ENCODE results near the gene NHLRC4. TPM values are rescaled to one million over a fixed set of nuclear protein-coding genes. Genes with fewer than 3 reads are reported as not detected.

NHLRC4 gene
- polyA plus RNA-seq, 1 donor: 4.7 TPM

DNA sequence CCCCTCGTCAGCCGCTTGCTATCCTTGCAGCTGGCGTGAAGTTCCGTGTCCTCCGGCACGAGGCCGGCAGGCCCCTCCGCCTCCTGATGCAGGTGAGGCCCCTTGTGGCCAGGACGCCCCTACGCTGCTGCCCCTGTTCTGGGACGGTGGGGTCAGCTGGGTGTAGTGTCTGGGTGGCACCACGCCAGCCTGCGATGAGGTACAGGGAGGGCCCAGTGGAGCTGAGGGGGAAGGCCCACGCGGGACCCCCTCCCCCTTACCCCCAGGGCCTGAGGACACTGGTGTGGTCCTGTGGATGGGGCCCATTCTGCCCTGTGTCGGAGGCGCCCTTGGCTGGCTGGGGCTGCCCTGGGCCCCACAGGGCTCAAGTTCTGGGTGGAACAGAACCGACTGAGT, 15.4 kb downstream of the NHLRC4 start:
- no peak for DNase-seq

DNA sequence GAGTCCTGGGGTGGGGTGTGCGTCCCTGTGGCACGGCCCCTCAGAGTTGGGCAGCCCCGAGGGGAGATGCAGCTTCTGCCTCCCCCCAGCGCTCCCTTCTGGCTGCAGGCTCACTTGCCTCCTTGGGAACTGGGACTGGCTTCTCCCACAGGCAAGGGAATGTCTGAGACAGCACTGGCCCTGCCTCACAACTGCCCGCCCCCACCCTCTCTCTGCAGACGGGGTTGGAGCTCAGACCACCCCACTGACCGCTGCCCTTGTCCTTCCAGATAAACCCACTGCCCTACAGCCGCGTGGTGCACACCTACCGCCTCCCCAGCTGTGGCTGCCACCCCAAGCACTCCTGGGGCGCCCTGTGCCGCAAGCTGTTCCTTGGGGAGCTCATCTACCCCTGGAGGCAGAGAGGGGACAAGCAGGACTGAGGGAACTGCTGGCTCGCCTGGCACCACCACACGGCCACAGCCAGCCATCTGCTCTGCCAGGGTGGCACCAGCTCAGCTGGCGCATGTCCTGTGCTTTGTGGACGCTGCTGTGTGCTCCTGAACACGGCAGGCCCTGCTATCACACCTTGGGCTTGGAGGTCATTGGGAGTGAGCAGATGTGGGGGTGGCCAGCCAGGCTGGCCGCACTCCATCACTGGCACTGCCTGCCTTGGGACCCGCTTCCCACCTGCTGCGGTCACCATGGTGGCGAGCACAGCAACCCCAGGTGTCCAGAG, 16.0 kb downstream of the NHLRC4 start:
- DNase-seq: no peak

DNA sequence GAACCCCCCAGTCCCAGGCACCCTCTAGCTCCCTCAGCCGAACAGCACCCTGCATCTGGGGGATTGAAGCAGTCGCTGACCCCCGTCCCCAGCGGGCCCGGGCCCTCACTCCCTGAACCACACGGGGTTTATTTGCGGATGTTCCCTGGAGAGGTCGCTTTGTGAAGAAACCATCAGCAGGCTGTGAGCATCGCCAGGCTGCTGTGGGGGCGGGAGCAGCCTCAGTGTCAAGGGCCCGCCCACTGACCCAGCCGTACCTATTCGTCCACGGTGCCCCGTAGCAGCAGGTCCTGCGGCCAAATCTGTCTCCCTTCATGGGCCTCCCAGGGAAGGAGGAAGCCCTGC, 16.6 kb downstream of the NHLRC4 start:
- DNase-seq: no peak

DNA sequence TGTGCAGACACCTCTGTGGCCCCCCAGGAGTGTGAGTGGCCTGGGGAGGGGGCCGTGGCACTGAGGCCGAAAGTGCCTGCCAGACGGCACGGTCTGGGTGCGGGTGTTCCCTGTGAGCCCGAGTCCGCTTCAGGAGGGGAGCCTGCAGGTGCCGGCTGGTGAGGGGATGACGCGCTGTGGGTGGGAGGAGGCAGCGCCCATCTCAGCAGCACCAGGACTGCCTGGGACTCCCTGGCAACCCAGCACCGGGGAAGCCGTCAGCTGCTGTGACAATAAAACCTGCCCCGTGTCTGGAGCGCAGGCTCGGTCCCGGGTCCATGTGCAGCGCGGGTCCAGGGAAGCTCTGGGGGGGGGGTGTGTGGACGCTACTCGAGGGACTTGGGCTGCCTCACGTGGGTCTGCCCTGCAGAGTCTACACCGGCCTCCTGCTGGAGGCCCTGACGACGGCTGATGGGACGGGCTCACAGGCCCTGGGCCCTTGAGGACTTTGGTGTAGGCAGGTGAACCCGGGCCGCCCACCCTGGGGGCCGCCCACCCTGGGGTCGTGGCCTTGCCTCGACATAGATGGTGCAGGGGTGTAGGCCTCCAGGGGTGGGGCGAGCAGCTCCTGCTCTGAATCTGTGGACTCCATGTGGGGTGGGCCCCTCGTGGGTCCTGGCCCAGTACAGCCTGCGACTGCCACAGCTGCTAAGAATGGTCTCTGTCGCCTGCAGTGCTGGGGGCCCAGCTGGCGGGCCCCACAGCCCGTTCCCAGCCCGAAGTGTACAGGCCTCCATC, 17.2 kb downstream of the NHLRC4 start:
- DNase-seq: no peak

DNA sequence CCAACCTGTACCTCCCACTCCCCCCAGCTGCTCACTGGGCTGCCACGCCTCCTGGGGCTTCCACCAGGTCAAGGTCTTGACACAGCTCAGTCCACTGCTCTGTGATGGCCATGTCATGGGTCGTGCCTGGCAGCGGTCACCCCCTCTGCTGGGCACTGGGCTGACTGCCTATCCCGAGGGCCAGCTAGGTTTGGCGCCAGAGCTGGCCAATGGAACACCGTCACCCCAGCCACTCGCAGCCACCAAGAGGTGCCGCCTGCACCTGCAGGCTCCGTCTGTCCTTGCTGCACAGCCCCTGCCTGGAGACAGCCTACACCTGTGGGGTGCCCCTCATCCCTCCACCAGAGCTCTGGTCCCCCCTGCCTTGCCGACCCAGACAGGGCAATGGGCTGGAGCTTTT, 18.5 kb downstream of the NHLRC4 start:
- no peak for DNase-seq

DNA sequence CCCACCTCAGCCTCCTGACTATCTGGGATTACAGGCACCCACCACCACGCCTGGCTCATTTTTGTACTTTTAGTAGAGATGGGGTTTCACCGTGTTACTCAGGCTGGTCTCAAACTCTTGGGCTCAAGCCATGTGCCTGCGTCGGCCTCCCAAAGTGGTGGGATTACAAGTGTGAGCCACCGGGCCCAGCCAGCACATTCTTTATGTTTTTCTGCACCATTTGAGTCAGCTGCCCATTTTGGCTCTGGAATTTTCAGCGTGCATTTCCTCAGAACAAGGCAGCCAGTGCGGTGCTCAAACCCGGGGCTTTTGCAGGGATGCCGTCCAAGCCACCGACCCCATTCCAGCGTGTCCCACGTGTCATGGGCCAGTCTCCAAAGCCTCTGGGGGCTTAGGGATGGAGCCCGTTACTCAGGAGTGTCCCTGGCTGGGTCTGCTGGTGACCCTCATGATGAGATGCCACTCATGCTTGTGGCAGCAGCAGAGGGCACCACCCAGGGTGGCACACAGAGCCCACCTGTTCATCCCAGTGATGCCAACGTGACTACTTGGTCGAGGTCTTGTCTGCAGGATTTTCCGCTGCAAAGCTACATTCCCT, 19.3 kb downstream of the NHLRC4 start:
- no peak for DNase-seq

DNA sequence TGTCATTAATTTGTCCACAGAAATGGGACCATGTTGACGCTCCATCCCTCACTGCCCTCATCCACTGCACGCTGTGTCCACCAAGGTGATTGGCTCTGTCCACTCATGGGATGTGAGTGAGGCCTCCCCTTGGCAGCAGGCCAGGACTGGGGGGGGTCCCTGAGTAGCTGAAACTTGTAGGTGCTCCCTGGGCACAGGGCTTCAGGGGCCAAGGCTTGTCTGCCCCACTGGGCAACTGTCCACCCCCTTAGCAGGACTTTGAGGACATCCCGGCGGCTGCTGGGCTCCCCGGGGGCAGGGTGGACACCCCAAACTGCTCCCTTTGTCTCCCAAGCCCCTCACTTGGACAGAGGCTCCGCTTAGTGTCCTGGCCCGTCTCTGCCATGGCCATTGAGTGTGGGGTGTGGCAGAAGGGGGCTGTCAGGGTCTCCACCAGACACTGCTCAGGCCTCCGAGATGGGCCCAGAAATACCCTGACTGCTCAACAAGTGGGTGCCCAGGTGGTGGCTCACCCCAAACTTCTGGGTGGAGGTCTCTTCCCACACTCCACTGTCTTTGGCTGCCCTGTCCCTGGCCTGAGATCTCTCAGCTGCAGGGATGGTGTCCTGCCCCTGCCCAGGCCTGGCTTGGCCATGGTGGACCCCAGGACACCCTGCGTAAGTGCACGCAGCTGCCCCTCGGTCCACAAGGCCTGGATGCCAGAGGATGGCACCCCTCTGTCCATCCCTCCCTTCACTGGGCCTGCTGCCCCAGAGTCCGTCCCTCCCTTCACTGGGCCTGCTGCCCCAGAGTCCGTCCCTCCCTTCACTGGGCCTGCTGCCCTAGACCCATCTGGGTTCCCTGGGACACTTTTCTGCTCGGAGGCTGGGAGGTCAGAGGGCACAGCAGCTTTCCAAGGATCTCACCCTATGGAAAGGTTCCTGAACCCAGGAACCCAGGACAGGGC, 20.1 kb downstream of the NHLRC4 start:
- DNase-seq: no peak

DNA sequence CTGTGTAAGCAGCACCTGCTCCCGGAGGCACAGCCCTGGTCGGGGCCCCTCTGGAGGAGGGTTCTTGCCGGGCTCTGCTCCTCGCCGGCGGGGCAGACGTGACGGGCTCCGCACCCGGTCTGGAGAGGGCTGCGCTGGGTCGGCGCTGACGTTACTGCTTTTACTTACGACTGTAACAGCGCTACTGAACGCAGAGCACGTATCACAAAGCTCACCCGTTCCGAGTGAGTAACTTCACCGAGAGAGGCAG, 21.8 kb downstream of the NHLRC4 start:
- no peak for DNase-seq

DNA sequence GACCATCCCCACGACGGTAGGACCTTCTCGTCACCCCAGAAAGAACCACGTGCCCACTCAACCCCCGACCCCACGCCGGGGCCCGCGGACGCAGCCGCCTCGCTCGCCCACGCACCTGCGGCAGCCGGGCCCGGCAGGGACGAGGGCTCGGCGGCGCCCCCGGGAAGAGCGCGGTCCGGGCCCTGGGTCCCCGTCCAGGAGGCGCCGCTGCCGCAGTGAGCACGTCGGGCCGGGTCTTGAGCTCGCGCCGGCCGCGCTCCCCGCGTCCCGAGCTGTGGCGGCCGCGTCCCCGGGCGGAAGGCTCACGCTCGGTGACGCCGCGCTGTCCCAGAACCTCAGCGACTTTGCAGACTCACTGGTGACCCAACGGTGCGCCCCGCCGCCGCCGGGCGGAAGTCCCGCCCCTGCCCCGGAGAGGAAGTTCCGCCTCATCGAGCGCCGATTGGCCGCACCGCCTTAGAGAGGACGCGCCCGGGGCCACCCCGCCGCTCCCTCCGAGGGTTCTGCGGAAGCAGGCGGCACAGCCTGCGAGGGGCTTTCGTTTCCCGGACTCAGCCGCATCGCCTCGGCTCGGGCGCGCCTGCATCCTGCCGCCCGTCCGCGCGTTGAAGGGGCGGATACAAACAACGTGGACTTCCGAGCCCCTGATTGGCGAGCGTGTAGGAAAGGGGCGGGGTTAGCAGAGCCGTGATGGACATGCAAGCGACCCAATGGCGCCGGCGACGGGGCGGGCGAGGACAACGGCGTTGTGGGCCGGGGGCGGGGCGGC, 22.3 kb downstream of the NHLRC4 start:
- DNase-seq: peak; percentile 95

DNA sequence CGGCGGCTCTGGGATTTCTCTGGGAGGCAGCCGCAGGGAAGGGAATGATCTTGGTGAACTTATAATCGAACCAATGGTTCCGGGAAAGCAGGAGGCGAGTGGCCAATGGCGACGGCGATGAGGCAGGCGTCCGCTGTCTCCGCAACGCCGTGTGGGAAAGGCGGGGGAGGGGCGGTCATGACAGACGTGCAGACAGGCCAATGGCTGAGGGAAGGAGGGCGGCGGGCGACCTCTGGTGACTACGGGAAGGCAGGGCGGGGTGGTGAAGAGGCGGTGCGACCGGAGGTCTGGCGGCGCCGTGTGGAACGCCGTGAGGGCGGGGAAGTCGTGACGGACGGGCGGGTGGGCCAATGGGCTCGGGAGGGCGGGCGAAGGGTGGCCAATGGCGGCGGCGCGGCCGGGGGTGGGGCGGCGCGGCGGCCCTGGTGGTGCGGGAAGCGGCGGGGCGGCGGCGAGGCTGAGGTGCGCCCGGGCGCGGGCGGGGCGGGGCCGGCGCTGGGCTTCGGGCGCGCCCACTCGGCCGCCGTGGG, 22.9 kb downstream of the NHLRC4 start, which contains the start of gene RAB40C:
TSS of gene RAB40C (plus strand) at position 409 of the 530 bp plus-strand sequence. CDS start 226 bp downstream, outside the sequence.
- peak; percentile 96 for DNase-seq

DNA sequence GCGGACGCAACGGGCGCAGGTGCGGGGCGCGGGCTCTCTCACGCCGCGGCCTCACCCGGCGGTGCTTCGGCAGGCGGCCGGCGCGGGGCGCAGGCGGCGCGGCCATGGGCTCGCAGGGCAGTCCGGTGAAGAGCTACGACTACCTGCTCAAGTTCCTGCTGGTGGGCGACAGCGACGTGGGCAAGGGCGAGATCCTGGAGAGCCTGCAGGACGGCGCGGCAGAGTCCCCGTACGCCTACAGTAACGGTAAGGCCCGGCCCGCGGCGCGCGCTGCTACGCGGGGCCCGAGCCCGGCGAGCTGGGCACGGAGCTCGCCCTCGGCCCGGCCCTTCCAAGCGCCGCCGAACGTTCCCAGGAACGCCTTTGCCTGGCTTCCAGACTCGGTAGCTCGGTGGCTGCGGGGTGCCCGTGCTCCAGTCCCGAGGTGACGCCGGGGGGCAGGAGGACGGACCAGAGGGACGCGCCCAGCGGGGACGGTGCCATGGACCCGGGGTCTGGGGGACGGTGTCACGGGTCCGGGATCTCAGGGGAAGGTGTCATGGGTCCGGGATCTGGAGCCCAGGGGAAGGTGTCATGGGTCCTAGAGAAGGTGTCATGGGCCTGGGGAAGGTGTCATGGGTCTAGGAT, 23.5 kb downstream of the NHLRC4 start:
- DNase-seq: no peak

DNA sequence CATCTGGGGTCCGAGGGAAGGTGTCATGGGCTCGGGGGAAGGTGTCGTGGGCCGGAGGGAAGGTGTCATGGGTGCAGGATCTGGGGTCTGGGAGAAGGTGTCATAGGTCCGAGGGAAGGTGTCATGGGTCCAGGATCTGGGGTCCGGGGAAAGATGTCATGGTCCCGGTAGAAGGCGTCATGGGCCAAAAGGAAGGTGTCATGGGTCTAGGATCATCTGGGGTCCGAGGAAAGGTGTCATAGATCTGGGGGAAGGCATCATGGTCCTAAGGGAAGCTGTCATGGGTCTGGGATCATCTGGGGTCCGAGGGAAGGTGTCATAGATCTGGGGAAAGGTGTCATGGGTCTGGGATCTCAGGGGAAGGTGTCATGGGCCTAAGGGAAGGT, 24.0 kb downstream of the NHLRC4 start:
- DNase-seq: no peak

DNA sequence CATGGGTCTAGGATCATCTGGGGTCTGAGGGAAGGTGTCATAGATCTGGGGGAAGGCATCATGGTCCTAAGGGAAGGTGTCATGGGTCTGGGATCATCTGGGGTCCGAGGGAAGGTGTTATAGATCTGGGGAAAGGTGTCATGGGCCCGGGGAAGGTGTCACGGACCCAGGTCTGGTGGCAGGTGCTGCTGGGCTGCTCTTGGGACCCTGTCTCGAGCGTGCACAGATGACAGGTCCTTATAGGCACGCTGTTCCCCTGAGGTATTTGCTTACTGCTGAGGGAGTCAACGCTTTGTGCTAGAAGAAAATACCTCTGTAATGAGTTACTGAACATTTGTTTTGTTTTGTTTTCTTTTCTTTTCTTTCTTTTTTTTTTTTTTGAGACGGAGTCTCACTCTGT, 24.4 kb downstream of the NHLRC4 start:
- DNase-seq: no peak

DNA sequence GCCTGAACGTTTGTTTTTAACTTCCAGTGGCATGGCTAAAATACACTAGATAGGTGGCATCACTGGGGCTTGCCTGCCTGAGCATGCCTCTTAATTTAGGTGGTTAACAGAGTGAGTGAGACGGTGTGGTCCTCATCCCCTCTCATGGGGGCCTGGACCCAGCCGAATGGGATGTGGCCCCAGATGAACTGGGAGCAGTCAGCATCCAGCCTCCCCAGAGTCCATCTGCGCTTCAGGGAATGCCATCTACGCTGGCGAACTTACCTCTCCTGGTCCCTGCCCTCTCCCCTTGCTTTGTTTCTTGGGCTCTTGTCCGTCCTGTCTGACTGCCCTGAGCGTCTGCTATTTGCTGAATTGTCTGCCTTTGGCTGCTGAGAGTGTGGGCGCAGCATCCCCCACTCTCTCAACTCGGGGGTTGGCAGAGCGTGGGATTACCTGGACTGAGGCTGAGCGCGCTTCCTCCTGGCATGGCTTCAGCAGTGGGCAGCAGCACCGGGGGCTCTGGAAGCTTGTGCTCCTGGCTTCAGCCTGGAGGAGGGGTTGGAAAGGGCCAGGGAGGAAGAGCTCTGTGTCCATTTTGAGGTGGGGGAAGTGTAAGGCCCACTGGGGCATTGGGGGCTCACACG, 25.2 kb downstream of the NHLRC4 start:
- DNase-seq: no peak

DNA sequence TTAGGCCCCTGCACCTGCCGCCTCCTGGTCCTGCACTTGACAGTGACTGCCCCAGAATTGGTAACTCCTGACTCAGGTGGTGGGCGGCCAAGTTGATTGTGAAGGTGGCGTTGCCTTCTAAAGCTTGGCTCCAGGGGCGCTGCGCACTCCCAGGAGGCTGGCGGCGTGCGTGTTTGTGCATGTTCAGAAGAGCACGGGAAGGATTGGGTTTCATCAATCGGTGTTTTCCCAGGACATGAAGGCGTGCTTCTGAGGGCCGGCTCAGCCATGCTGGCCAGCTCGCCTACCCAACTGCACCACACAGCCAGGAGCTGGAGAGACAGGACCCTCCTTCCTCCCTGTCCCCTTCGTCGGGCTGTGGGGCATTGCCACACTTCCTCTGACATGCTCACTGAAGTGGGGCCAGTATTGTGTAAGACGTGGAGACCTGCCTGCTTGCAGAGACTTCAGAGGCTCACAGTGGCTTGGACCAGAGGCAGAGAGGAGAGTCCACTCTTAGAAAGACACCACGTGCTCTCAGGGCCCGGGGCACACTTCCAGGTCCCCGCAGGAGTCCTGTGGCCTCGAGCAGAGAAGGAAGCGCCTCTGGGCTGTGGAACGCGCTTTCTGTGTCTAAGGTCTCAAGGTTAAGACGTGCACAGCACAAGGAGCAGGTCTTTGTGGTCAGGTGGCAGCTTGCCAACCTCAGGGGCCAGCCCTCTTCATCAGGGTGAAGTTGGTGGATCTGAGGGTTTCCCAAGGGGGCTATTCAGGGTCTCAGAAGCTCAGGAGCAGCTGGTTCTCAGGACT, 25.9 kb downstream of the NHLRC4 start:
- DNase-seq: no peak

DNA sequence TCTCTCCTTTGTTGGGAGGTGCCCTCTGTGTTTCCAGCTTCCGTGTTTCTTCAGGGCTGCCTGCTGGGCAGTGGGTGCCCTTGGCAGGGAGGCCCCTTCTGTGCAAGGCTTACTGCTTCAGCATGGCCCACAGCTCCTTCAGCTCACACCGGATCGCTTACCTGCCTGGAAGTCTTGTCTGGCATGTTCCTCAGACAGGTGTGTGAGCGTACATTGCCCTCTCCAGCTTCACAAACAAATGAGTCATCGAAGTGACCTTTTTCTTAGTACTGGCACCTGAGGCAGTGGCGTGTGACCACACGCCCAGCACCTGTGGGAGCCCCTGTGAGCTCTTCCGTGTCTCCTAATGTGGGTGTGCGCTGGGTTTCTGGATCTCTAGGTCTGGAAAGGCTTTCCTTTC, 26.6 kb downstream of the NHLRC4 start:
- DNase-seq: no peak

DNA sequence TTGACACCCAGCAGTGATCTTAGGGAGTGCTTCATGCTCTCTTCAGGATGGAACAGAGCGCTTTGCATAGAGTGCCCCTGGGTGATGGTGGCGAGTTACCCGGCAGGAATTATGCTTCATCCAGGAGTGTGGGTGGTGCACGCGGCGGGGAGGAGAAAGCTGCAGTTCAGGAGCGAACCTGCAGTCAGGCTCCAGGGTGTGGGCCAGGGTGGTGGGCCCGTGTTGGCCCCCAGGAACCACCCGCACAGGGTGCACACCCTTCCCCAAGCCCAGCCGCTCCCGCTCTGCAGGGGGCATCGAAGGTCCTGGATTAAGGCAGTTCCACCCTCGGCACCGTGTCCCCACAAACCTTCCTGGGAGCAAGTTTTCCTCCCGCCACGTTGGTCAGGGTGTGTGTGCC, 27.0 kb downstream of the NHLRC4 start:
- DNase-seq: no peak

DNA sequence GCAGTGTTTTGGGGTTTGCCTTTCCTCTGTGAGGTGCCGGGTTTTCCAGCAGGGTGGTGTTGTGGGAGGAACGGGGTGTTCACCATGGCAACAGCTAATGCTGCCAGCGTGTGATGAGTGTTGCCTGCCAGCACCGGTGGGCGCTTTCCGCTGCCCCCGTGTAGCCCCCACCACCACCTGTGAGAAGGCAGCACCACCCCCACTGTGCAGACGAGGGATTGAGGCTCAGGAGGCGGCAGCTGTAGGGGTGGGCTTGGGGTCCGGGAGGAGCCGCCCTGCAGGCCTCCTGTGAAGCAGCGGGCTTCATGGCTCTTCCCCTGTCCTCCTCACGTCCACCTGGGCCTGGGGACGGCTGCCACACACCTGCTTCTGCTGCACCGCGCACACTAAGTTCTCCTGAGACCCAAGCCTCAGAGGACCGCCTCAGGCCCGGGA, 28.3 kb downstream of the NHLRC4 start:
- DNase-seq: no peak

DNA sequence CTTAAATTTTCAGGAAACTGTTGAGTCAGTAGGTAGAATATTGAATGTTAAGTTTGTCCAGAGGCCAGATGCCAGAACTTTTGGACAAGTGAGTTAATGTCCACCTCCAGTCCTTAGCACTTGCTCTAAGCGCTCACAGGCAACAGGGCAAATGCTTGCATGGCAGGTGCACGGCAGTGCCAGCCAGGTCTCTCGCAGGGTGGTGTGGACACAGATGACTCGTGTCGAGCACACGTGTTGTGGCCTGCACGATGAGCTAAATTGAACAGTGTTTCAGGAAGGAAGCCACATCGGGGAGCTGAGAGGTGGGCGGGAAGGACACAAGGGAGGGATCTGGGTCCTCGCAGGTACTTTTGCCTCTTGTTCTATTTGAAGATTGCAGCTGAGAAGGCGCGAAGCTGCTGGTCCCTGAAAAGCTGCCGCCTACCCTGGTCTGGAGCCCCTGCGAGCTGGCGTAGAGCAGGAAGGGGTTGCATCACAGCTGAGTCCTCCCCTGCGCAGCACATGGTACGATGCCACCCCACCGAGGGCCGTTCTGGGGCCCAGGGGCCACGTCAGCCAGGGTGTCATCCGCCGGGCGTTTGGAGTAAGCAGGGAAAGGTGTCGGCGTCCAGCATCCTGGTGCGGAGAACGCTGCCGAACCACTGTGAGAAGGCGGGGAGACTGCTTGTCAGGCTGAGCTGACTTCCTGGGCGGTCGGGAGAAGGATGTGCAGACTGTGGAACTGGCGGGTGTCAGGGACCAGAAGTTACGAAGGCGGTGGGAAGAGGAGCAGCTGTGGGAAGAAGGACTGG, 29.3 kb downstream of the NHLRC4 start:
- DNase-seq: no peak

All from left kidney (tissue), 2 donors.